Stimulated activated CD8-positive, alpha-beta memory T cell treated with anti-CD3 and anti-CD28 coated beads, Interleukin-12 subunit alpha, Interleukin-12 subunit beta, amount 100 ng/mL, for 1 hour (primary cell): Measurements from ENCODE around the gene SMCO1.
"Not testable (repeated sequence)": the region's sequence is repeated elsewhere in the genome, so short reads cannot be mapped to it uniquely, and the experiment has no call there.

ENCODE experiments used
- DNase-seq: peaks from one replicate; pipeline ENCODE4 v3.0.0-alpha.2; 2020; ENCODE audit warnings: low read depth

SMCO1 gene

GRCh38 chr3:196521291-196521690 is 6.1 kb upstream of the SMCO1 start:
- DNase-seq: not testable (repeated sequence)

GRCh38 chr3:196519718-196520082 is 4.6 kb upstream of the SMCO1 start:
- no peak for DNase-seq

GRCh38 chr3:196518966-196519717 is 4.0 kb upstream of the SMCO1 start:
- DNase-seq: peak; percentile 42

- DNase-seq: no peak
Measured at GRCh38 chr3:196517919-196518318, 2.8 kb upstream of the SMCO1 start.

- DNase-seq: no peak
Measured at GRCh38 chr3:196517162-196517800, 2.1 kb upstream of the SMCO1 start.

- DNase-seq: no peak
Measured at GRCh38 chr3:196514350-196514716, 813 bp downstream of the SMCO1 start.

- DNase-seq: no peak
Measured at GRCh38 chr3:196513697-196514349, 1.3 kb downstream of the SMCO1 start.

GRCh38 chr3:196511646-196512425 is 3.3 kb downstream of the SMCO1 start:
- not testable (repeated sequence) for DNase-seq

GRCh38 chr3:196511108-196511507 is 4.0 kb downstream of the SMCO1 start:
- not testable (repeated sequence) for DNase-seq

- DNase-seq: no peak
Measured at GRCh38 chr3:196506687-196507086, 8.5 kb downstream of the SMCO1 start.

- no peak for DNase-seq
Measured at GRCh38 chr3:196504556-196504955, 10.6 kb downstream of the SMCO1 start.

GRCh38 chr3:196504077-196504398 is 11.1 kb downstream of the SMCO1 start:
- not testable (repeated sequence) for DNase-seq

GRCh38 chr3:196503196-196504076 is 11.7 kb downstream of the SMCO1 start, which contains the start of gene RNF168:
TSS of gene RNF168 (minus strand) at chr3:196503768. CDS start at chr3:196503173, 595 bp downstream.
- DNase-seq: peak; percentile 82

- peak; percentile 36 for DNase-seq
Measured at GRCh38 chr3:196502775-196503195, 12.4 kb downstream of the SMCO1 start.

GRCh38 chr3:196501316-196502044 is 13.7 kb downstream of the SMCO1 start:
- DNase-seq: no peak

GRCh38 chr3:196499807-196500524 is 15.2 kb downstream of the SMCO1 start:
- DNase-seq: no peak

- no peak for DNase-seq
Measured at GRCh38 chr3:196499061-196499460, 16.1 kb downstream of the SMCO1 start.

GRCh38 chr3:196498297-196498696 is 16.8 kb downstream of the SMCO1 start:
- no peak for DNase-seq

GRCh38 chr3:196496183-196496582 is 19.0 kb downstream of the SMCO1 start:
- DNase-seq: no peak

GRCh38 chr3:196493292-196493691 is 21.9 kb downstream of the SMCO1 start:
- DNase-seq: no peak
